ENCODE measurements around the gene TSSK3.

- no peak for TF ChIP-seq POLR2A (IDR thresholded peaks at IDR 0.05)
- TF ChIP-seq, protein P1, sequence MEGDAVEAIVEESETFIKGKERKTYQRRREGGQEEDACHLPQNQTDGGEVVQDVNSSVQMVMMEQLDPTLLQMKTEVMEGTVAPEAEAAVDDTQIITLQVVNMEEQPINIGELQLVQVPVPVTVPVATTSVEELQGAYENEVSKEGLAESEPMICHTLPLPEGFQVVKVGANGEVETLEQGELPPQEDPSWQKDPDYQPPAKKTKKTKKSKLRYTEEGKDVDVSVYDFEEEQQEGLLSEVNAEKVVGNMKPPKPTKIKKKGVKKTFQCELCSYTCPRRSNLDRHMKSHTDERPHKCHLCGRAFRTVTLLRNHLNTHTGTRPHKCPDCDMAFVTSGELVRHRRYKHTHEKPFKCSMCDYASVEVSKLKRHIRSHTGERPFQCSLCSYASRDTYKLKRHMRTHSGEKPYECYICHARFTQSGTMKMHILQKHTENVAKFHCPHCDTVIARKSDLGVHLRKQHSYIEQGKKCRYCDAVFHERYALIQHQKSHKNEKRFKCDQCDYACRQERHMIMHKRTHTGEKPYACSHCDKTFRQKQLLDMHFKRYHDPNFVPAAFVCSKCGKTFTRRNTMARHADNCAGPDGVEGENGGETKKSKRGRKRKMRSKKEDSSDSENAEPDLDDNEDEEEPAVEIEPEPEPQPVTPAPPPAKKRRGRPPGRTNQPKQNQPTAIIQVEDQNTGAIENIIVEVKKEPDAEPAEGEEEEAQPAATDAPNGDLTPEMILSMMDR (IDR thresholded peaks at IDR 0.05) = no peak
Measured at GRCh38 chr1:32364836-32365235, 2.5 kb downstream of the TSSK3 start.
